ENCODE results near the gene SIX1. TPM values are rescaled to one million over a fixed set of nuclear protein-coding genes. Genes with fewer than 3 reads are reported as not detected.

The SIX1 gene
- total RNA-seq, 4 donors from 2014 or later = 8.8 to 27.5 (median 16.0) TPM

GRCh38 chr14:60599727-60600126 is 49.5 kb downstream of the SIX1 start:
- TF ChIP-seq CTCF (IDR thresholded peaks at IDR 0.05; ENCODE audit: low read depth) = no peak

GRCh38 chr14:60596139-60596538 is 53.1 kb downstream of the SIX1 start:
- TF ChIP-seq CTCF (IDR thresholded peaks at IDR 0.05; ENCODE audit: low read depth) = no peak

- no peak for TF ChIP-seq CTCF (IDR thresholded peaks at IDR 0.05; ENCODE audit: low read depth)
These were observed 55.2 kb downstream of the SIX1 start for GRCh38 chr14:60594062-60594461.

Other genes with a start within 250 kb of the SIX1 start
- gene C14orf39, start 163.4 kb downstream of the SIX1 start, total RNA-seq = 1 to 10 TPM in 2 of 4 donors, under 1 TPM in 2; 0.33 to 3.7 (median 1.9) TPM
- gene SIX6, start 140.3 kb downstream of the SIX1 start, total RNA-seq = not detected
- gene SIX4, start 74.9 kb upstream of the SIX1 start, total RNA-seq = 1 to 10 TPM; 2.0 to 3.8 (median 3.1) TPM
- 10 to 100 TPM; 32.5 to 71.4 (median 47.7) TPM for gene MNAT1, start 85.3 kb upstream of the SIX1 start, total RNA-seq